Skeletal muscle cell (primary cell): ENCODE data around the gene IL17F.

ENCODE experiments used
- DNase-seq: peaks from one replicate; pipeline ENCODE4 v3.0.0-alpha.2; 2010; ENCODE audit warnings: low read depth
- H3K4me3 ChIP-seq: 2 replicates; pipeline ENCODE4 v1.5.1; 2011; ENCODE audit warnings: low read depth, mild to moderate bottlenecking, control low read depth, low read length, moderate library complexity

Gene IL17F

DNA sequence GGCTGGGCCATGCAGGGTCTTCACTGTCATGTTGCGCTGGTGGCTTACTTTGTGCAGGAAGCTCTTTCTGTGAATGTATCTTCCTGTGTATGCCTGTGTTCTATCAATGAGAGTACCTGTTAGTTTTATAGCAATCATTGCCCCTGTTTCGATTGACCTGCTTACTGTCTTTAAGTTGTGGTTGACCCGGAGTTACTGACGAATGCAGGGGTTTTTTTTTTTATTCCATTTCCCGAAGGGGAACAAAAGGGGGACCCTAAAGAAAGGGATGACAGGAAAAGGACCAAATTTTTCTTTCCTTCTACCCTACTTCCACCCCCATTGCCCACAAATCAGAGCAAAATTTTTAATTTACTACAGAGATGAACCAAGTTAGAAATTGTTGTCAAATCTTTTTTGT is at the start of gene IL17F:
Gene IL17F (minus strand): TSS at position 101 of the 400 bp plus-strand sequence. CDS start 71 bp downstream, at position 30.
- DNase-seq: no peak
- H3K4me3 ChIP-seq: no peak within 1 kb of the TSS

DNA sequence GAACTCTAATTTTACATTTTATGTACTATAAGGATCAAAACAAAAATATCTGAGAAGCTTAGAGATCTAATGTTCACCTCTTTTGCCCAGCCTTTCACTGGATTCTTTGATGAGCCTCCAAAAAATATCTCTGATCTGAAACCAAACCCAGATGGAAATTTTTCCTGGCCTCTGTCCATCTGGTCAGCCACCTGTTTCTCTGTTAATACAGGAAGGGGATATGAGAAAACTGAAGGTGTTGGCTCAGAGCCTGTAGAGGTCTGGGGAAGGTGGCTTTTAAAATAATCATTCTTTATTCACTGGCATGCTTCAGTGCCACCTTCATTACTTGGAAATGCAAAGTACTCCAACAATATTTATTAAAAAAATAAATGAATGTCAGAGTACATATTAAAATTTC is 48.8 kb upstream of the IL17F start:
- DNase-seq: no peak

DNA sequence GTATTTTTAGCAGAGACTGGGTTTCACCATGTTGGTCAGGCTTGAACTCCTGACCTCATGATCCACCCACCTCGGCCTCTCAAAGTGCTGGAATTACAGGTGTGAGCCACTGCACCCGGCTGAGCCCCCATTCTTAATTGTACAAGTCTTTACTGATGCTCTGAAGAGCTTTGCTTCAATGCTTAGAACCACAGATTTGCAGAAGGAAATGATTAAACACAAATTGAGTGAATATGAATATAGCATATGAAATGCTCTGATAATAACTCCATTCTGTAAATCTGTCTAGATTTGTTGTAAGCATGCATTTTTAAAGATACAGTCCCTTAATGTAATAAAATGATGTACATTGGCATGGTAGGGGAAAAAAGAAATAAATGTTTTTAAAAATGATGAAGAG is 44.5 kb upstream of the IL17F start:
- H3K4me3 ChIP-seq: no peak overlapping the region
- no peak for DNase-seq

More for the DNA sequence above, 48.8 kb upstream of the IL17F start:
- no peak overlapping the region for H3K4me3 ChIP-seq

DNA sequence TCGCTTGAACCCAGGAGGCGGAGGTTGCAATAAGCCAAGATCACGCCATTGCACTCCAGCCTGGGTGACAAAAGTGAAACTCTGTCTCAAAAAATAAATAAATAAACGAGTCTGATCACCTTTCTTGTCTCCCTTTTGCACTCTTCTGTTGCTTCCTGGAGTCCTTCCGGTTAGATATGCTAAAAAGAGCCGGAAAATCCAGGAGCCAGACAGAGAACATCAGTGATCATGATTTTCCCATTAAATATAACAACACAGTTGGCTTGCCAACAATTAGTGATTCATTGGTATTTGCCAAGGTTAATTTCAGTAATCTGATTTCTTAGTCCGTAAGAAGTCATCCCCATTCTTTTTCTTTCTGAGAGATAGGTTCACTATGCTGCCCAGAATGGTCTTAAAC is 43.9 kb upstream of the IL17F start:
- no peak for DNase-seq
- no peak overlapping the region for H3K4me3 ChIP-seq

GRCh38 chr6:52286798-52287432 is 42.6 kb upstream of the IL17F start:
- peak; percentile 40 for DNase-seq
- no peak overlapping the region for H3K4me3 ChIP-seq

DNA sequence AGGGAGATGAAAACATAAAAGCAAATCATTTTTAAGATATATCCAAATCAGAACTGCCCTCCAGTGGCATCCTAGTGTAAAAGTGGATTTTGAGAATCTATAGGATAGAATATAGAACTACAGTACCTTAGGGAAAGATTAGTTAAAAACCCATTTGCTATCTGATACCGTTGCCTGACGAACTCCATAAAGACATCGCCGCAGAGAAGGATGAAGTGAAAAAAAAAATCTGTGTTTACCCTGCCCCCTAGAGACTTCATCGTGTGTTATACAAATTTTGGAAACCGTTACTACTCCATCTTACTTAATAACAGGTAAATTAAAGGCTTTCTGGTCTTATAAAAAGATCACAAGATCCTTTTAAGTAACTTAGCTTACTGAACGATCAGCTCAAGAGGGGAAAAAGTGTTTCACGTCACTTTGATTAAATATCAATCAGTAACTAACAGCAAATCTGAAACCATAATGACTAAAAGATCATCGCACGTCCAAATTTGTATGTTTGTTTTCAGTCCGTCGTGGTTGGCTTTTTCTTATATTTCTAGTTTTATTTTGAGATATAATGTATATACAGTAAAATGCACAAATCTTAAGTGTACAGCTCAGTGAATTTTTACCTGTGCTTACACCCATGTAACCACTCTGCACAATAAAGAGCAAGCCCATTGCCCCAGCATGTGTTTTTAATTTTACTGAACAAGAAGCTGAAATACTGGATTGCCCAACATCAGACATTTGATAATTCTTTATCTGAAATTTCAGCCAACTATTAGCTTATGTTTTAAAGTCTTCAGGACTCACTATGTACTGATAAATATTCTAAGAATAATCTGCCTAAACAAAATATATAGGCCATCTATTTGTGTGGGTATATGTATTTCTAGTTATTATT is 41.1 kb upstream of the IL17F start:
- DNase-seq: no peak
- peak overlapping the region; percentile 85 for H3K4me3 ChIP-seq

GRCh38 chr6:52284460-52285176 is 40.3 kb upstream of the IL17F start, which contains the start of gene MCM3:
Gene MCM3, minus strand, starts transcription at chr6:52284742. Its CDS starts 68 bp downstream, at chr6:52284674.
- DNase-seq: peak; percentile 97

GRCh38 chr6:52284131-52284459 is 39.8 kb upstream of the IL17F start:
- peak overlapping the region; percentile 85 for H3K4me3 ChIP-seq
- DNase-seq: no peak

More at GRCh38 chr6:52284460-52285176, 40.3 kb upstream of the IL17F start, which contains the start of gene MCM3:
- H3K4me3 ChIP-seq: peak within 1 kb of the TSS; percentile 85

DNA sequence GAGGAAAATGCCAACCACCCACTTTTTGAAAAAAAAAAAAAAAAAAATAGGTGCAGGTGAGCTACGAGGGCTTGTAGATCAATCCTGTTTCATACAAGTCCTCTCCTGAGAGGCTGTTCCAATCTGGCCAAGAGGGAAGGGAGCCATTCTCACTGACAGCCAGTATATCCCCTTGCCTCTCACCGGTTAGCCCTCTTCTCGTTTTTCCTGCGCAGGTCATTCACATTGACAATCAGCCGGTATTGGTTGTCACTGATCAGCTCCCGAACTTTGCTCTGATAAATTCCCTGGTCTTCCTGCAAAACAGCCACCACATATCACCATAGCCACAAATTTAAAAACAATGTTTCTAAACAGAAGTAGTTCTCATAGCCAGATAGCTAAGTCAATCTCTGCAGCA is 38.8 kb upstream of the IL17F start:
- no peak for DNase-seq
- no peak overlapping the region for H3K4me3 ChIP-seq

GRCh38 chr6:52276130-52276529 is 31.8 kb upstream of the IL17F start:
- H3K4me3 ChIP-seq: no peak overlapping the region
- DNase-seq: no peak

DNA sequence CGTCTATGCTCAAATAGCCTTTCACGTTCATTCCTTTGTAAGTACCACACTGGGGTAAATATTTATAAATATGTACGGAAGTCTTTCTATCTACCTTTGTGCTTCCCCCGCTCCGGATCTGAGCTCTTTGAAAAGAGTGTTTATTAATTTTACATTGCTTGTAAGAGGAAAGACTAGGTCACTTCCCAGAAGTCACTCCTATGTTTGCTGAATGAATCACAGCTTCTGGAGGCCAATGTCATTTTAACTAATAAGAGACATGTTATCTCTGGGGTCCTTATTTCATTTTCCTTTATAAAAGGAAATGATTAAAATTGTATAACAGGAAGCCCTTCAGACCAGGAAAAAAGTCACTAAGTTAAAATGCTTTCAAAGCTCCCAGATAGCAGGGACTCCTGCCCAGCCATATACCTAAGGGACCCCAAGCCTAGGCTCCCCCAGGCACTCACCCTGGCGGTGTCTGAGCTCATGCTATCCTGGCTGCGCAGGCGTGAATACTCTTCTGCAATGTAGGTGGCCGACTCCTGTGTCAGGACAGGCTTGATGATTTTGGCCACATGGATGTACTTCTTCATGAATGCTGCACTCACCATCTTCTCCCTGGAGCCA is 27.7 kb upstream of the IL17F start:
- no peak overlapping the region for H3K4me3 ChIP-seq
- DNase-seq: no peak

GRCh38 chr6:52263709-52264540 is 19.6 kb upstream of the IL17F start:
- no peak overlapping the region for H3K4me3 ChIP-seq
- DNase-seq: peak; percentile 17

GRCh38 chr6:52262620-52263344 is 18.5 kb upstream of the IL17F start:
- DNase-seq: no peak
- H3K4me3 ChIP-seq: no peak overlapping the region

GRCh38 chr6:52261229-52261628 is 16.9 kb upstream of the IL17F start:
- DNase-seq: peak; percentile 49
- no peak overlapping the region for H3K4me3 ChIP-seq

DNA sequence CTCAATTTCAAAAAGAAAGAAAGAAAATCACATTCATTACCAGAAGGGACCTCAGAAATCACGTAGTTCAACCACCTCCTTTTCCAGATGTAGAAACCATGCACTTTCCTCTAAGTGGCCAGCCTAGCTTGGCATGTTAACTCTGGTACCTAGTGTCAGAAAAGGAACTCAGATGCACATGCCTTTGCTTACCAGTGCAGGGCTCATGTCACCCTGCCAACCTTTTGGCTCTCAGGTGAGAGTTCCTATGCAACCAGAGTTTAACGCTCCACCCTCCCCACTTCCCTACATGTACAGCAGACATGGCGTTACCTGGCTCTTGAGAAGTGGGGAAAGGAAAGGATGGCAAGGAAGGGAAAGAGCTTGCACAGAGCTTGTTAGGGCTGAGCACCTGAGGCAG is 16.3 kb upstream of the IL17F start:
- H3K4me3 ChIP-seq: no peak overlapping the region

DNA sequence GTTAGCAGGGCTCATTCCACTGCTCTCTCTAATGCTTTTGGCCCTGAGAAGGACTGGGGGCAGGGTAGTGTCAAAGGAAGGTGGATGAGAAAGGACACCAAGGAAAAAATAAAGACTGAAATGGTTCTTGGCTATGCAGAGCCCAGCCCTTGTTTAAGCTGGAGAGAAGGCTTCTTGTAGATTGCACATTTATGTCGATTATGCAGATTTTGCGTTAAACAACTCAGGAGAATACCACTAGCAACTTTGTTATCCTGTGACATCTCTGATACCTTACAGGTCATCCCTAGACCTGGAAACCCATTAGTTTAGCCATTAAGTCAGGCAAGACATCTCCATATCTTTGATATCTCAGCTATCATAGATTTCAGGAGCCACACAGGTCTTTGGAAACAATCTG is 11.1 kb upstream of the IL17F start:
- no peak for DNase-seq
- H3K4me3 ChIP-seq: no peak overlapping the region

More for the DNA sequence above, 16.3 kb upstream of the IL17F start:
- DNase-seq: no peak

DNA sequence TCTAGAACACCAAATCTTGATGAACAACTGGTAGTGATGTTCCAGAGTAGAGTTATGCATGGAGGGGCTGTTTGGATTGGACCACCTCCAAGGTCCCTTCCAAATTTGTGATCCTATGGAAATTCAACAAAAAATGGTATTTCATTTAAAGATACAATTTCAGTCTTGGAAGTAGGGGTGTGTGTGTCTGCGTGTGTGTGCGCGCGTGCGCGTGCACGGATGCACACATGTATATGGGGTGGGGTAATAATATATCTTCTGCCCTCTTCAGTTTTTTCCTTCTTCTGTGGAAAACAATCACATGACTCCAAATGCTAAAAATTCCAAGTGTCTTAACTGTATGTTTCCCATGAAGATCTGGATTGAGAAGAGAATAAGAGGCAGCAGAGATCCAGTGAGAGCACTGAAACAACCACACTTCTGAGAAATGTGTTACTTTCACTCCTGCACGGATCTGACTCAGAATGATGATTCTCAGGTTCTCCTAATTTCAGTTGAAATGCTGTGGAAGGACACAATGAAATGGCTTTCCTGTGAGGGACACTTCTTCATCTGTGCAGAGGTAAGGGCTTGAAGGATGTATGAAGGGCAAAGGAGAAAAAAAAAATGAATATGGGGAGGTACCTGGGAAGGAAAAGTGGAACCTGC is 10.6 kb upstream of the IL17F start:
- no peak for DNase-seq

DNA sequence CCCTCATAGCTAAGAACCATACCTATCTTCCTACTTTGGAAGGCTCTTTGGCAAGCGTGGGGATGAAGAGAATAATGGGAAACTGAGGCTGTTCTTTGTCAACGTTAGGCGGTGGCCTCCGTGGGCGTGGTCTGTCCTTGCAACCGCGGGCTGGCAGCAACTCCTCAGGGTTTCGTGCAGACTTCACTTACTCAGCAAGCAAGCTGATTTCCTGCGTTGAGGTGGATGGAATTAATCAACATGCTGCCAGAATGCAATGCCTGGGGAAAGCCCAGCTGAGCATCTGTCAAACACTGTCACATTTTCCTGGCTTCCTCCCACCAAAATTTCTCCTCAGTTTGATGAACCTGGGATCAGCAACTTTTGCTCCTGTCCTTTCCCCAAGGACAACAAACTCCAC is 9.2 kb upstream of the IL17F start:
- H3K4me3 ChIP-seq: no peak overlapping the region
- no peak for DNase-seq

More for the DNA sequence above, 10.6 kb upstream of the IL17F start:
- no peak overlapping the region for H3K4me3 ChIP-seq
